Heart right ventricle (tissue), 16 donors: Measurements from ENCODE around the gene IGF1R. TPM values are rescaled to one million over a fixed set of nuclear protein-coding genes. Genes with fewer than 3 reads are reported as not detected.

Experiments used
- ATAC-seq, 8 donors: fragments of 200-7000 bp; cut with Tn5 transposase; one replicate each; pipeline ENCODE4 v1.9.1; 2020; ENCODE audit warnings: mild to moderate bottlenecking in 8 of 8, moderate library complexity in 8 of 8, moderate number of reproducible peaks in 1 of 8
- DNase-seq, 2 donors: peaks; one replicate each; pipeline ENCODE4 v3.0.0-alpha.2; 2020
- H3K27ac ChIP-seq, 10 donors: fragments of 200-600 bp; sonication (generic) in 2 of 10; one replicate each; pipeline versions ENCODE4 v1.5.0 to v1.8.0; 2020 to 2022; ENCODE audit warnings: mild to moderate bottlenecking in 3 of 10
- H3K27me3 ChIP-seq, 7 donors: fragments of 200-600 bp; one replicate each; pipeline ENCODE4 v1.8.0; 2021 to 2022; ENCODE audit warnings: mild to moderate bottlenecking in 2 of 7
- H3K36me3 ChIP-seq, 9 donors: fragments of 200-600 bp; sonication (generic) in 1 of 9; one replicate each; pipeline versions ENCODE4 v1.5.0 to v1.8.0; 2020 to 2022; ENCODE audit warnings: mild to moderate bottlenecking in 2 of 9
- H3K4me1 ChIP-seq, 9 donors: fragments of 200-600 bp; sonication (generic) in 1 of 9; one replicate each; pipeline versions ENCODE4 v1.5.0 to v1.8.0; 2020 to 2022; ENCODE audit warnings: mild to moderate bottlenecking in 4 of 9
- H3K4me3 ChIP-seq, 10 donors: fragments of 200-600 bp; sonication (generic) in 2 of 10; one replicate each; pipeline versions ENCODE4 v1.5.0 to v1.8.0; 2020 to 2022; ENCODE audit warnings: mild to moderate bottlenecking in 7 of 10, moderate library complexity in 2 of 10
- H3K9me3 ChIP-seq, 11 donors: fragments of 200-600 bp in 10 of 11; sonication (generic) in 2 of 11; one replicate each; pipeline versions ENCODE4 v1.5.0 to v1.8.0; 2013 to 2022; ENCODE audit warnings: mild to moderate bottlenecking in 2 of 11, control low read depth in 1 of 11, moderate library complexity in 1 of 11
- CTCF ChIP-seq, 9 donors: fragments of 200-600 bp; sonication (generic) in 2 of 9; IDR thresholded peaks; one replicate each; pipeline versions ENCODE4 v1.5.0 to v1.8.0; 2021 to 2022; ENCODE audit warnings: antibody characterized with exemption in 9 of 9, mild to moderate bottlenecking in 5 of 9, moderate library complexity in 1 of 9
- WGBS, 2 donors: extraction: QIAGEN DNeasy Blood & Tissue Kit; methylation state at CpG; one replicate each; pipeline ENCODE4 v1.1.7; 2013; ENCODE audit warnings: inconsistent platforms in 1 of 2; 5-methylcytosine and 5-hydroxymethylcytosine counted together
- intact Hi-C, 10 donors: fragments of 100-400 bp; cut with DNase I; formaldehyde crosslinking; loops; one replicate each; pipeline versions ENCODE4 v1.11.1 to v1.14.2; 2022
- polyA plus RNA-seq, 2 donors: library from polyadenylated mRNA; stranded (reverse); fragments of 200-250 nt; gene quantifications; one replicate each; pipeline ENCODE4 v1.2.3, GENCODE V29; 2013
- total RNA-seq, 10 donors: library from RNA; stranded (reverse); fragmentation: NEBNext Ultra II Directional in 3 of 10; extraction: Animal tissue kit (Norgen Biotek cat#: 25700) in 3 of 10; gene quantifications; one replicate each; pipeline versions ENCODE4 v1.2.1 to v1.2.4, GENCODE V29; 2021 to 2023
- donor health status: Arrhythmogenic right ventricular cardiomyopathy.
- donor health status: ischemic (EF 13 %, LVEDD 7.1; RV severe dilation, severe dysfunction).
- donor health status: healthy with polysubstance abuse.
- donor health status: DM: no; HTN: yes; CAD: no.
- donor health status: DM: no; HTN: no; CAD: no.
- donor health status: ischemic (EF 25% LVEDD 6.9; RV normal size, moderate dysfunction).
- donor health status: ischemic (EF 25% LVEDD 5.7; RV mildly dilated, moderate dysfunction).
- donor health status: healthy.
- donor health status: DM: yes; HTN: yes; CAD: no.
- donor health status: Ischemic cardiomyopathy.
- donor health status: ischemic (EF 35%, LVEDD 5.7; RV mildly dilated, moderate dysfunction).
- donor health status: nonischemic (EF 11% LVEDD 7.7; RV severe dilation, severe dysfunction).
- donor health status: DM: yes; HTN: yes; CAD: no.
- donor health status: PGD.
- donor health status: ischemic (EF 29% LVEDD 5.4; RV normal size, mild dysfunction).
- donor health status: nonischemic (EF 23%, LVEDD 6.1; RV moderate dilation, normal function).

IGF1R gene
- total and polyA plus RNA-seq, 12 donors: 3.4 to 88.2 (median 45.9) TPM

- ATAC-seq: no peak
- H3K27me3 ChIP-seq: peaks cover 0 to 37% (median 14%) of the 10 kb centered on the region in 7 donors
- no peaks in the 10 kb centered on the region for H3K36me3 ChIP-seq
- intact Hi-C loops: no loop called here
- no peak overlapping the region for H3K4me3 ChIP-seq
- no peak for TF ChIP-seq CTCF (IDR thresholded peaks at IDR 0.05)
- 58 to 59% methylated on average over 9 of the region's 9 CpGs for WGBS, 2 donors
- no peak overlapping the region for H3K27ac ChIP-seq
- no peaks in the 10 kb centered on the region for H3K4me1 ChIP-seq
- no peak for DNase-seq
- H3K9me3 ChIP-seq: no peaks in the 10 kb centered on the region
These were observed 39.0 kb upstream of the IGF1R start for GRCh38 chr15:98609144-98609852.

- no peaks in the 10 kb centered on the region for H3K9me3 ChIP-seq
- H3K4me1 ChIP-seq: no peaks in the 10 kb centered on the region
- ATAC-seq: no peak
- no peak overlapping the region for H3K4me3 ChIP-seq
- peaks cover 0 to 38% (median 14%) of the 10 kb centered on the region in 7 donors for H3K27me3 ChIP-seq
- no peaks in the 10 kb centered on the region for H3K36me3 ChIP-seq
- intact Hi-C loops: no loop called here
- H3K27ac ChIP-seq: no peak overlapping the region
- 82 to 91% methylated on average over 4 of the region's 4 CpGs for WGBS, 2 donors
- DNase-seq: no peak
- no peak for TF ChIP-seq CTCF (IDR thresholded peaks at IDR 0.05)
These were observed 37.3 kb upstream of the IGF1R start for GRCh38 chr15:98610991-98611390.

- H3K27ac ChIP-seq: no peak overlapping the region
- no peak for DNase-seq
- ATAC-seq: no peak
- no peak overlapping the region for H3K4me3 ChIP-seq
- H3K9me3 ChIP-seq: no peaks in the 10 kb centered on the region
- no peak for TF ChIP-seq CTCF (IDR thresholded peaks at IDR 0.05)
- intact Hi-C loops: no loop called here
- no peaks in the 10 kb centered on the region for H3K4me1 ChIP-seq
- H3K27me3 ChIP-seq: peaks cover 0 to 40% (median 14%) of the 10 kb centered on the region in 7 donors
- WGBS, 2 donors: 98% methylated on average over 2 of the region's 2 CpGs
- no peaks in the 10 kb centered on the region for H3K36me3 ChIP-seq
These were observed 36.5 kb upstream of the IGF1R start for GRCh38 chr15:98611808-98612207.

GRCh38 chr15:98612490-98613110, 35.7 kb upstream of the IGF1R start:
- TF ChIP-seq CTCF (IDR thresholded peaks at IDR 0.05): no peak
- 83 to 86% methylated on average over 6 of the region's 6 CpGs for WGBS, 2 donors
- H3K9me3 ChIP-seq: no peaks in the 10 kb centered on the region
- H3K4me3 ChIP-seq: no peak overlapping the region
- intact Hi-C loops: no loop called here
- no peak for ATAC-seq
- DNase-seq: no peak
- H3K27ac ChIP-seq: no peak overlapping the region
- H3K4me1 ChIP-seq: no peaks in the 10 kb centered on the region
- no peaks in the 10 kb centered on the region for H3K36me3 ChIP-seq
- H3K27me3 ChIP-seq: peaks cover 0 to 38% (median 15%) of the 10 kb centered on the region in 7 donors
